HEK293 (cell line): Measurements from ENCODE around the gene PAK6.

ENCODE experiments used
- CTCF ChIA-PET: fragments of 350-600 bp; formaldehyde crosslinking; extraction: SDS; loops from one replicate; lab custom pipeline; 2021; ENCODE audit warnings: antibody characterized with exemption; lab: Yijun Ruan, JAX
- POLR2A ChIA-PET: fragments of 300-600 bp; formaldehyde crosslinking; extraction: SDS; loops from one replicate; lab custom pipeline; 2020; ENCODE audit warnings: antibody characterized with exemption, inconsistent platforms; lab: Yijun Ruan, JAX
- H3K27ac ChIP-seq: fragments of 200-500 bp; sonication (Bioruptor generic); 2 replicates; pipeline ENCODE4 v1.5.1; 2014; ENCODE audit warnings: low read depth, low read length, control low read depth, inconsistent platforms; ENCODE audit errors: extremely low read depth
- H3K36me3 ChIP-seq, 2 experiments: fragments of 200-500 bp in 1 of 2; sonication (Bioruptor generic) in 1 of 2; 1 replicate in 1 of 2; 2 replicates in 1 of 2; pipeline ENCODE4 v1.5.1; 2014 to 2017; ENCODE audit warnings: inconsistent platforms in 2 of 2, low read length in 2 of 2; ENCODE audit not compliant: control insufficient read depth in 2 of 2, insufficient read depth in 1 of 2
- H3K4me1 ChIP-seq: fragments of 200-500 bp; sonication (Bioruptor generic); 2 replicates; pipeline ENCODE4 v1.5.1; 2014; ENCODE audit warnings: mild to moderate bottlenecking, low read length, inconsistent platforms; ENCODE audit not compliant: control insufficient read depth, insufficient read depth
- H3K4me3 ChIP-seq: 2 replicates; pipeline ENCODE4 v1.5.1; 2011; ENCODE audit warnings: low read depth, mild to moderate bottlenecking, control low read depth, low read length, moderate library complexity
- H3K9me3 ChIP-seq: fragments of 200-500 bp; sonication (Bioruptor generic); 2 replicates; pipeline ENCODE4 v1.5.1; 2014; ENCODE audit warnings: low read depth, low read length, inconsistent platforms; ENCODE audit not compliant: control insufficient read depth, insufficient read depth
- FEZF1 ChIP-seq: fragments of 450-650 bp; formaldehyde crosslinking; IDR thresholded peaks from 2 replicates; pipeline ENCODE4 v1.5.1; 2016; ENCODE audit warnings: missing biosample characterization, missing genetic modification characterization
- GLI4 ChIP-seq: fragments of 450-650 bp; formaldehyde crosslinking; IDR thresholded peaks from 2 replicates; pipeline ENCODE4 v1.5.1; 2016; ENCODE audit warnings: missing biosample characterization, missing genetic modification characterization
- GLIS1 ChIP-seq: fragments of 450-650 bp; formaldehyde crosslinking; IDR thresholded peaks from 2 replicates; pipeline ENCODE4 v1.5.1; 2016; ENCODE audit warnings: missing biosample characterization, missing genetic modification characterization
- HOXD13 ChIP-seq: sonication (generic); formaldehyde crosslinking; IDR thresholded peaks from 2 replicates; pipeline ENCODE4 v1.8.0; 2022; ENCODE audit warnings: missing genetic modification reagents, borderline replicate concordance
- KLF17 ChIP-seq: fragments of 450-650 bp; formaldehyde crosslinking; IDR thresholded peaks from 2 replicates; pipeline ENCODE4 v1.5.1; 2016; ENCODE audit warnings: missing biosample characterization, missing genetic modification characterization
- KLF8 ChIP-seq: fragments of 450-650 bp; formaldehyde crosslinking; IDR thresholded peaks from 2 replicates; pipeline ENCODE4 v1.5.1; 2016; ENCODE audit warnings: missing biosample characterization, missing genetic modification characterization
- PRDM10 ChIP-seq: fragments of 450-650 bp; formaldehyde crosslinking; IDR thresholded peaks from 2 replicates; pipeline ENCODE4 v1.5.1; 2016; ENCODE audit warnings: missing biosample characterization, missing genetic modification characterization
- REPIN1 ChIP-seq: fragments of 450-650 bp; formaldehyde crosslinking; IDR thresholded peaks from 2 replicates; pipeline ENCODE4 v1.5.1; 2017; ENCODE audit warnings: missing biosample characterization, missing genetic modification characterization, low read depth
- ZBTB26 ChIP-seq: fragments of 450-650 bp; formaldehyde crosslinking; optimal IDR thresholded peaks from 2 replicates; pipeline ENCODE3; 2016; ENCODE audit warnings: missing biosample characterization, mild to moderate bottlenecking, missing genetic modification characterization
- ZBTB6 ChIP-seq: fragments of 450-650 bp; formaldehyde crosslinking; IDR thresholded peaks from 2 replicates; pipeline ENCODE4 v1.5.1; 2017; ENCODE audit warnings: missing biosample characterization, missing genetic modification characterization
- ZEB2 ChIP-seq: fragments of 450-650 bp; formaldehyde crosslinking; IDR thresholded peaks from 2 replicates; pipeline ENCODE4 v1.5.1; 2016; ENCODE audit warnings: missing biosample characterization, missing genetic modification characterization
- ZFHX2 ChIP-seq: fragments of 450-650 bp; formaldehyde crosslinking; conservative IDR thresholded peaks from 2 replicates; pipeline ENCODE4 v1.5.1; 2016; ENCODE audit warnings: missing biosample characterization, missing genetic modification characterization
- ZNF112 ChIP-seq: fragments of 450-650 bp; formaldehyde crosslinking; IDR thresholded peaks from 2 replicates; pipeline ENCODE4 v1.5.0; 2017; ENCODE audit warnings: missing biosample characterization, missing genetic modification characterization
- ZNF140 ChIP-seq: fragments of 450-650 bp; formaldehyde crosslinking; IDR thresholded peaks from 2 replicates; pipeline ENCODE4 v1.5.1; 2016; ENCODE audit warnings: missing biosample characterization, missing genetic modification characterization
- ZNF16 ChIP-seq: fragments of 450-650 bp; formaldehyde crosslinking; IDR thresholded peaks from 2 replicates; pipeline ENCODE4 v1.5.1; 2016; ENCODE audit warnings: low read depth, missing biosample characterization, missing genetic modification characterization
- ZNF169 ChIP-seq: fragments of 450-650 bp; formaldehyde crosslinking; IDR thresholded peaks from 2 replicates; pipeline ENCODE4 v1.5.1; 2016; ENCODE audit warnings: missing biosample characterization, missing genetic modification characterization
- ZNF248 ChIP-seq: fragments of 450-650 bp; formaldehyde crosslinking; IDR thresholded peaks from 2 replicates; pipeline ENCODE4 v1.5.1; 2017; ENCODE audit warnings: missing biosample characterization, missing genetic modification characterization
- ZNF26 ChIP-seq: fragments of 450-650 bp; formaldehyde crosslinking; IDR thresholded peaks from 2 replicates; pipeline ENCODE4 v1.5.1; 2016; ENCODE audit warnings: missing biosample characterization, missing genetic modification characterization
- ZNF366 ChIP-seq: fragments of 450-650 bp; formaldehyde crosslinking; conservative IDR thresholded peaks from 2 replicates; pipeline ENCODE4 v1.5.1; 2016; ENCODE audit warnings: missing biosample characterization, missing genetic modification characterization
- ZNF514 ChIP-seq: fragments of 450-650 bp; formaldehyde crosslinking; IDR thresholded peaks from 2 replicates; pipeline ENCODE4 v1.5.1; 2016; ENCODE audit warnings: missing biosample characterization, missing genetic modification characterization
- ZNF529 ChIP-seq: fragments of 450-650 bp; formaldehyde crosslinking; IDR thresholded peaks from 2 replicates; pipeline ENCODE4 v1.5.1; 2017; ENCODE audit warnings: missing genetic modification characterization, missing biosample characterization; ENCODE audit not compliant: insufficient replicate concordance
- ZNF544 ChIP-seq: fragments of 450-650 bp; formaldehyde crosslinking; IDR thresholded peaks from 2 replicates; pipeline ENCODE4 v1.5.0; 2017; ENCODE audit warnings: missing biosample characterization, missing genetic modification characterization
- ZNF621 ChIP-seq: fragments of 450-650 bp; formaldehyde crosslinking; IDR thresholded peaks from 2 replicates; pipeline ENCODE4 v1.5.1; 2017; ENCODE audit warnings: missing biosample characterization, missing genetic modification characterization
- ZNF624 ChIP-seq: fragments of 450-650 bp; formaldehyde crosslinking; IDR thresholded peaks from 2 replicates; pipeline ENCODE4 v1.5.1; 2017; ENCODE audit warnings: missing biosample characterization, missing genetic modification characterization
- ZNF645 ChIP-seq: fragments of 450-650 bp; formaldehyde crosslinking; IDR thresholded peaks from 2 replicates; pipeline ENCODE4; 2016; ENCODE audit warnings: missing biosample characterization, missing genetic modification characterization
- ZNF664 ChIP-seq: fragments of 450-650 bp; formaldehyde crosslinking; IDR thresholded peaks from 2 replicates; pipeline ENCODE4 v1.5.1; 2016; ENCODE audit warnings: missing biosample characterization, missing genetic modification characterization
- ZNF707 ChIP-seq: fragments of 450-650 bp; formaldehyde crosslinking; IDR thresholded peaks from 2 replicates; pipeline ENCODE4 v1.5.1; 2016; ENCODE audit warnings: missing biosample characterization, missing genetic modification characterization

PAK6 gene

GRCh38 chr15:40290918-40291574 is 52.2 kb downstream of the PAK6 start (continued):
- TF ChIP-seq GLI4 (tag by site-specific recombination), result no peak
- TF ChIP-seq ZNF645 (tag by site-specific recombination), result no peak
- TF ChIP-seq ZNF140 (tag by site-specific recombination), result no peak
- TF ChIP-seq ZNF366 (tag by site-specific recombination), result no peak
- TF ChIP-seq ZNF26 (tag by site-specific recombination), result no peak
- no peak for TF ChIP-seq ZNF169 (tag by site-specific recombination)
- peak; percentile 80 for TF ChIP-seq ZBTB6 (tag by site-specific recombination)
- TF ChIP-seq GLIS1 (tag by site-specific recombination), result peak; percentile 31; the same call in 1 of the 2 replicates
- 0 out of 2 replicates have a peak, but pooled peaks have one; percentile 32 for TF ChIP-seq KLF17 (tag by site-specific recombination)
- no peak for TF ChIP-seq ZNF16 (tag by site-specific recombination)
- TF ChIP-seq ZNF664 (tag by site-specific recombination), result no peak
- TF ChIP-seq ZBTB26 (tag by site-specific recombination), result peak; percentile 51
- no peak for TF ChIP-seq ZNF112
- no peak for TF ChIP-seq ZNF248
- no peak for TF ChIP-seq PRDM10 (tag by site-specific recombination)
- TF ChIP-seq ZNF624, result no peak
- TF ChIP-seq FEZF1, result no peak

GRCh38 chr15:40292246-40292645 is 53.4 kb downstream of the PAK6 start:
- no peak overlapping the region for H3K4me3 ChIP-seq
- CTCF ChIA-PET, result interaction anchor here (0.6 to 2.3 kb wide), 6 partner anchors 12 to 63 kb away, joined by 4 to 12 read pairs (median 5); no protein-coding TSS in a partner anchor
- no peaks in the 10 kb centered on the region for H3K36me3 ChIP-seq
- H3K27ac ChIP-seq, result no peak overlapping the region
- POLR2A ChIA-PET, result interaction anchor here (1.3 kb wide), 1 partner anchor 17 kb away, joined by 6 read pairs; no protein-coding TSS in a partner anchor
- no peaks in the 10 kb centered on the region for H3K9me3 ChIP-seq
- peaks cover 4% of the 10 kb centered on the region for H3K4me1 ChIP-seq
- TF ChIP-seq ZNF707 (tag by site-specific recombination) (no peak), REPIN1 (no peak), KLF17 (tag by site-specific recombination) (no peak), ZEB2 (no peak), ZFHX2 (no peak), ZNF544 (tag by site-specific recombination) (no peak), KLF8 (tag by site-specific recombination) (no peak), HOXD13 (CRISPR knock-in tag) (no peak), ZNF621 (tag by site-specific recombination) (no peak), ZNF529 (no peak), ZNF514 (tag by site-specific recombination) (no peak)
- TF ChIP-seq, all 188 proteins: peak for 0
